ENCODE data around the gene PSMB9.

Gene PSMB9

DNA sequence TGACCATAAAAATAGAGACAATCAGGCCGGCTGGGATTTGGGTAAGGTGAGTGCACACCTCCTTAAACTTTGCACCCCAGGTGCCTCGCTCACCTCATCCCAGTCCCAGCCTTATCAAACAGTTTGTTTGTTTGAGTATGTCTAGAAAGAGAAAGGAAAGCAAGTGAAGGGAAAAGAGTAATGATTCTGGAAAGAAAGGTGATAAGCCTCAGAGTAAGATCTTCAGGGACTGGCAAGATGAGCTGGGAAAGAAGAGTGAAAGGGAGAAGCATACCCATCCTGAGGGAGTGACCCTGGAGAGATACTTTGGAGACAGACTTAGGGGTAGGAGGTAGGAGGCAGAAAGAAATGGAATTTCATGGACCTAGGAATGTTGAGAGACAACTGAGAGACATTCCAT, 17.1 kb upstream of the PSMB9 start:
- H3K4me3 ChIP-seq (replicated peaks; ENCODE audit: insufficient read depth, low read length): peak overlapping the region; percentile 81
- DNase-seq (ENCODE audit: low read depth in 1 of 2, low spot score in 1 of 2): no peak

DNA sequence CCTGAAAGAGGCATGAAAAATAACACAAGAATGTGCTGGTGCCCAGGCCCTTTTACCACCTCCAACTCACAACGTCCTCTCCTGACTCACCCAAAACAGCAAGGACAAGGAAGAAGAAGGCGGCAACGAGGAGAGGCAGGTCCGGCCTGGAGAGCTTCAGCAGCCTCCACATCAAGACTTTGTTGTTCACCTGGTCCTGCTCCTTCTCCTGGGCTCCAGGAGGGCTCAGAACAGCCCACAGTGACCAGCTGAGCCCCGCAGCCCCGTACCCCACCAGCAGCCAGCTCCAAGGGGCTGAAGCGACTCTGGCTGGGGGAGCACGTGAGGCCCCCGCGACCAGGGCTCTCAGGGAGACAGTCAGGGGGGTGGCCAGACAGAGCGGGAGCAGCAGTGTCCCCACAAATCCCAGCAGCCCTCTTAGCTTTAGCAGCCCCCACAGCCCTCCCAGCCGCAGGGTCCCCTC, 16.3 kb upstream of the PSMB9 start:
- H3K27me3 ChIP-seq (ENCODE audit: insufficient read depth, poor library complexity, severe bottlenecking): no peaks in the 10 kb centered on the region
- TF ChIP-seq CTCF (IDR thresholded peaks at IDR 0.05; ENCODE audit: insufficient read depth, low read length): no peak
- no peak for TF ChIP-seq SPI1 (IDR thresholded peaks at IDR 0.05; ENCODE audit: borderline replicate concordance, low read depth)
- no peak for TF ChIP-seq GABPA (IDR thresholded peaks at IDR 0.05; ENCODE audit: low read depth)
- TF ChIP-seq POLR2AphosphoS5 (IDR thresholded peaks at IDR 0.05; ENCODE audit: low read depth): no peak
- TF ChIP-seq, protein P1, sequence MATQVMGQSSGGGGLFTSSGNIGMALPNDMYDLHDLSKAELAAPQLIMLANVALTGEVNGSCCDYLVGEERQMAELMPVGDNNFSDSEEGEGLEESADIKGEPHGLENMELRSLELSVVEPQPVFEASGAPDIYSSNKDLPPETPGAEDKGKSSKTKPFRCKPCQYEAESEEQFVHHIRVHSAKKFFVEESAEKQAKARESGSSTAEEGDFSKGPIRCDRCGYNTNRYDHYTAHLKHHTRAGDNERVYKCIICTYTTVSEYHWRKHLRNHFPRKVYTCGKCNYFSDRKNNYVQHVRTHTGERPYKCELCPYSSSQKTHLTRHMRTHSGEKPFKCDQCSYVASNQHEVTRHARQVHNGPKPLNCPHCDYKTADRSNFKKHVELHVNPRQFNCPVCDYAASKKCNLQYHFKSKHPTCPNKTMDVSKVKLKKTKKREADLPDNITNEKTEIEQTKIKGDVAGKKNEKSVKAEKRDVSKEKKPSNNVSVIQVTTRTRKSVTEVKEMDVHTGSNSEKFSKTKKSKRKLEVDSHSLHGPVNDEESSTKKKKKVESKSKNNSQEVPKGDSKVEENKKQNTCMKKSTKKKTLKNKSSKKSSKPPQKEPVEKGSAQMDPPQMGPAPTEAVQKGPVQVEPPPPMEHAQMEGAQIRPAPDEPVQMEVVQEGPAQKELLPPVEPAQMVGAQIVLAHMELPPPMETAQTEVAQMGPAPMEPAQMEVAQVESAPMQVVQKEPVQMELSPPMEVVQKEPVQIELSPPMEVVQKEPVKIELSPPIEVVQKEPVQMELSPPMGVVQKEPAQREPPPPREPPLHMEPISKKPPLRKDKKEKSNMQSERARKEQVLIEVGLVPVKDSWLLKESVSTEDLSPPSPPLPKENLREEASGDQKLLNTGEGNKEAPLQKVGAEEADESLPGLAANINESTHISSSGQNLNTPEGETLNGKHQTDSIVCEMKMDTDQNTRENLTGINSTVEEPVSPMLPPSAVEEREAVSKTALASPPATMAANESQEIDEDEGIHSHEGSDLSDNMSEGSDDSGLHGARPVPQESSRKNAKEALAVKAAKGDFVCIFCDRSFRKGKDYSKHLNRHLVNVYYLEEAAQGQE (IDR thresholded peaks at IDR 0.05; ENCODE audit: insufficient replicate concordance, low read depth): no peak
- H3K4me3 ChIP-seq (replicated peaks; ENCODE audit: insufficient read depth, low read length): peak overlapping the region; percentile 81
- no peak for DNase-seq (ENCODE audit: low read depth in 1 of 2, low spot score in 1 of 2)
- peak overlapping the region; percentile 65 for H3K27ac ChIP-seq (replicated peaks)

More for the DNA sequence above, 17.1 kb upstream of the PSMB9 start:
- H3K27me3 ChIP-seq (ENCODE audit: insufficient read depth, poor library complexity, severe bottlenecking): no peaks in the 10 kb centered on the region
- H3K27ac ChIP-seq (replicated peaks): no peak overlapping the region
- no peak for TF ChIP-seq GABPA (IDR thresholded peaks at IDR 0.05; ENCODE audit: low read depth)
- TF ChIP-seq, protein P1 (IDR thresholded peaks at IDR 0.05; ENCODE audit: insufficient replicate concordance, low read depth): no peak

DNA sequence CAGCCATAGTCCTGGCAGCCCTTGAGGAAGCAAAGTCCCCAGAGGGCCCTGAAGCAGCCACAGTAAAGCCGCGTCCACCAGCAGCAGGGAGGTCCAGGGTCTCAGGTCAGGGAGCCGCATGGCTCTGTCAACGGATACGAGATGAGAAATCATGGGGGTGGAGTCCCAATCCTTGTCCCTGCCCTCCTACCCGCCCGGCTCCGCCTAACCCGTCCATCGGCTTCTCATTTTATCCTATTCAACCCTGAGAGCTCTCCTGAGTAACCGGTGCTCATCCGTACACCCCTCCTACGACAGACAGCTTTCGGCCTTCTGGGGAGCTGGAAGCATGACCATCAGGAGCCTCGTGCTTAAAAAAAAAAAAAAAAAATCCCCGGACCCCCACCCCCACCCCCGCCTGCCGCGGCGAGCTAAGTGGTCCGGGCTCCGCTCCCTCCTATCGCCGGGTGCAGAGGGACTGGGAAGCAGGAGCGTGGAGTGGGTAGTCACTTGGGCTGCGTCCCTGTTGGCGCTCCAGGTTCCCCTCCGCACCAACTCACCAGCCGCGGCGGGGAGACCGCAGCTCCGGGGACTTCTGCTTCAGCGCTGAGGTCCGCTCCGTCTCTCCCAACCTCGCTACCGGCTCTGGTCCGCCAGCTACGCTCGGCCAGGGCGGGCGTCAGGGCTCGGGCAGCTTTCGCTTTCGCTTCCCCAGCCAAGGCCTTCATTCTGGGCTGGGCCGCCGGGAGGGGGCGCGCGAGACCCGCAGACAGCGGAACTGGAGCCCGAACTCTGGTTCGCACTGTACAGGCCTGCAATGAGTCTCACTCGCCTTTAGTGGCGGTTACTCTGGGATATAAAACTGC, 15.7 kb upstream of the PSMB9 start, which contains the start of gene TAP2:
TSS of gene TAP2 (minus strand) at position 626 of the 845 bp plus-strand sequence. CDS start at position 120, 506 bp downstream.
- Histone ChIP-seq H3K27ac (replicated peaks) (peak within 1 kb of the TSS; percentile 73), H3K27me3 (ENCODE audit: insufficient read depth, poor library complexity, severe bottlenecking) (no peaks in the 10 kb centered on the region), H3K4me3 (replicated peaks; ENCODE audit: insufficient read depth, low read length) (peak within 1 kb of the TSS; percentile 81)
- DNase-seq (ENCODE audit: low read depth in 1 of 2, low spot score in 1 of 2): peak; percentile 83 to 95
- TF ChIP-seq, protein P1 (IDR thresholded peaks at IDR 0.05; ENCODE audit: insufficient replicate concordance, low read depth): peak; percentile 23
- no peak for TF ChIP-seq GABPA (IDR thresholded peaks at IDR 0.05; ENCODE audit: low read depth)
- peak; percentile 49 for TF ChIP-seq CTCF (IDR thresholded peaks at IDR 0.05; ENCODE audit: insufficient read depth, low read length)
- TF ChIP-seq POLR2AphosphoS5 (IDR thresholded peaks at IDR 0.05; ENCODE audit: low read depth): peak; percentile 48; the same call in 1 of the 2 replicates
